ENCODE data around the gene IL6ST. TPM values are rescaled to one million over a fixed set of nuclear protein-coding genes. Genes with fewer than 3 reads are reported as not detected.

Gene IL6ST
- polyA plus RNA-seq, 1 donor (not counting 4 experiments of a cell fraction or from before 2014, with no cell fraction given): 41.3 TPM

DNA sequence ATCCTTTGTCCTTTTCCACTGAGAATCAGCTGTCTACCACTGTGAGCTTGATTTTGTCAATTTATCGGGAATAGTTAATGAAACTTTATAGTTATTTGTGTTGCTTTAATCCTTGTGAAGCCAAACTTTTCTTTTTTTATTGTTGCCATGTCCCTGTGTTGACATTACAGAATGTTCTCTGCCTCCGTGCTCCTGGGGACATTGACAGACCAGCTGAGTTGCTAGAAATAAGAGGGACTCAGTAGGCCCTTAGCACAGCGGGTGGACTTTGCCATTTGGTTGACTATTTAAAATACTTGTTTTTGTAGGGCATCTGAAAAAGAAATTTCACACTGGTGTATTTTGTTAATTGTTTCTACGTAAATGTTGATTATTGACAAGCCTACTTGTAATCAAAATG is 73.1 kb downstream of the IL6ST start:
- Histone ChIP-seq H3K79me2 (ENCODE audit: control insufficient read depth, insufficient read depth, low read length) (no peaks in the 10 kb centered on the region), H3K27ac (ENCODE audit: control insufficient read depth, insufficient read depth, low read length) (no peak overlapping the region), H4K20me1 (ENCODE audit: control insufficient read depth, extremely low read depth, insufficient read depth, low read length) (no peaks in the 10 kb centered on the region), H3K9me3 (ENCODE audit: control insufficient read depth, low read depth, low read length) (no peaks in the 10 kb centered on the region), H3K9me1 (ENCODE audit: control insufficient read depth, extremely low read depth, insufficient read depth, low read length) (no peaks in the 10 kb centered on the region), H3K4me3 (ENCODE audit: control insufficient read depth in 2 of 3, extremely low read depth in 1 of 3, insufficient read depth in 2 of 3, low read depth in 1 of 3, low read length in 3 of 3) (no peak overlapping the region), H3K4me1 (ENCODE audit: control insufficient read depth, extremely low read depth, insufficient read depth, low read length) (no peaks in the 10 kb centered on the region), H3K36me3 (ENCODE audit: control insufficient read depth in 2 of 2, extremely low read depth in 1 of 2, insufficient read depth in 2 of 2, low read length in 2 of 2) (no peaks in the 10 kb centered on the region), H3K27me3 (ENCODE audit: control insufficient read depth, extremely low read depth, insufficient read depth, low read length) (no peaks in the 10 kb centered on the region), H2AFZ (ENCODE audit: control insufficient read depth, low read length) (no peak overlapping the region), H3K9ac (ENCODE audit: control insufficient read depth, extremely low read depth, insufficient read depth, low read length) (no peak overlapping the region), H3K4me2 (ENCODE audit: control insufficient read depth, extremely low read depth, insufficient read depth, low read depth, low read length) (no peak overlapping the region)
- dilution Hi-C loops (cut with MboI; ENCODE audit: extremely low pct_ligation_motif_present, low sequenced_read_pairs): no loop called here
- FAIRE-seq (no peak), DNase-seq (ENCODE audit: low read depth, low spot score) (no peak)
- TF ChIP-seq, protein P1, sequence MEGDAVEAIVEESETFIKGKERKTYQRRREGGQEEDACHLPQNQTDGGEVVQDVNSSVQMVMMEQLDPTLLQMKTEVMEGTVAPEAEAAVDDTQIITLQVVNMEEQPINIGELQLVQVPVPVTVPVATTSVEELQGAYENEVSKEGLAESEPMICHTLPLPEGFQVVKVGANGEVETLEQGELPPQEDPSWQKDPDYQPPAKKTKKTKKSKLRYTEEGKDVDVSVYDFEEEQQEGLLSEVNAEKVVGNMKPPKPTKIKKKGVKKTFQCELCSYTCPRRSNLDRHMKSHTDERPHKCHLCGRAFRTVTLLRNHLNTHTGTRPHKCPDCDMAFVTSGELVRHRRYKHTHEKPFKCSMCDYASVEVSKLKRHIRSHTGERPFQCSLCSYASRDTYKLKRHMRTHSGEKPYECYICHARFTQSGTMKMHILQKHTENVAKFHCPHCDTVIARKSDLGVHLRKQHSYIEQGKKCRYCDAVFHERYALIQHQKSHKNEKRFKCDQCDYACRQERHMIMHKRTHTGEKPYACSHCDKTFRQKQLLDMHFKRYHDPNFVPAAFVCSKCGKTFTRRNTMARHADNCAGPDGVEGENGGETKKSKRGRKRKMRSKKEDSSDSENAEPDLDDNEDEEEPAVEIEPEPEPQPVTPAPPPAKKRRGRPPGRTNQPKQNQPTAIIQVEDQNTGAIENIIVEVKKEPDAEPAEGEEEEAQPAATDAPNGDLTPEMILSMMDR (optimal IDR thresholded peaks at IDR 0.05 in 1 of 3, IDR thresholded peaks at IDR 0.05 in 1 of 3, conservative IDR thresholded peaks at IDR 0.05 in 1 of 3; ENCODE audit: extremely low read depth in 1 of 3, insufficient read depth in 2 of 3, low read length in 3 of 3): no peak
- TF ChIP-seq EZH2 (IDR thresholded peaks at IDR 0.05; ENCODE audit: low read length): no peak

DNA sequence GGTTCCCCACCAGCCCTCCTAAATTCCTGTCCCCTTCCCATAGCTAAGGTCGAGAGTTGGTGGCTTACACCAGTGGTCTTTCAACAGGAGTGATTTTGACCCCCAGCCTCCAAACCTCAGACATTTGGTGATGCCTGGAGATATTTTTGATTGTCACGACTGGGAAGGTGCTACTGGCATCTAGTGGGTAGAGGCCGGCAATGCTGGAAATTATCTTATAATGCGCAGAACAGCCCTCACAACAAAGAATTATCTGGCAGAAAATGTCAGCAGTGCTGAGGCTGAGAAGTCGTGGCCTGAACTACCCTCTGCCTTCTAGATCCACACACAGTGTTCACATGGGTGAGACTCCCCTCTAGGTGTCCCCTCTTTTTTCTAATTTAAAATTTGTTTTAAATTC is 74.0 kb downstream of the IL6ST start:
- no peaks in the 10 kb centered on the region for H4K20me1 ChIP-seq (ENCODE audit: control insufficient read depth, extremely low read depth, insufficient read depth, low read length)
- H3K27me3 ChIP-seq (ENCODE audit: control insufficient read depth, extremely low read depth, insufficient read depth, low read length): no peaks in the 10 kb centered on the region
- no peak overlapping the region for H3K9ac ChIP-seq (ENCODE audit: control insufficient read depth, extremely low read depth, insufficient read depth, low read length)
- TF ChIP-seq, protein P1 (optimal IDR thresholded peaks at IDR 0.05 in 1 of 3, IDR thresholded peaks at IDR 0.05 in 1 of 3, conservative IDR thresholded peaks at IDR 0.05 in 1 of 3; ENCODE audit: extremely low read depth in 1 of 3, insufficient read depth in 2 of 3, low read length in 3 of 3): peak; percentile 33 to 57 (median 40)
- TF ChIP-seq EZH2 (IDR thresholded peaks at IDR 0.05; ENCODE audit: low read length): no peak
- no peaks in the 10 kb centered on the region for H3K79me2 ChIP-seq (ENCODE audit: control insufficient read depth, insufficient read depth, low read length)
- H3K4me1 ChIP-seq (ENCODE audit: control insufficient read depth, extremely low read depth, insufficient read depth, low read length): no peaks in the 10 kb centered on the region
- H3K9me1 ChIP-seq (ENCODE audit: control insufficient read depth, extremely low read depth, insufficient read depth, low read length): no peaks in the 10 kb centered on the region
- FAIRE-seq (no peak), DNase-seq (ENCODE audit: low read depth, low spot score) (no peak)
- dilution Hi-C loops (cut with MboI; ENCODE audit: extremely low pct_ligation_motif_present, low sequenced_read_pairs): no loop called here
- no peaks in the 10 kb centered on the region for H3K9me3 ChIP-seq (ENCODE audit: control insufficient read depth, low read depth, low read length)
- H2AFZ ChIP-seq (ENCODE audit: control insufficient read depth, low read length): no peak overlapping the region
- H3K36me3 ChIP-seq (ENCODE audit: control insufficient read depth in 2 of 2, extremely low read depth in 1 of 2, insufficient read depth in 2 of 2, low read length in 2 of 2): no peaks in the 10 kb centered on the region
- no peak overlapping the region for H3K27ac ChIP-seq (ENCODE audit: control insufficient read depth, insufficient read depth, low read length)
- no peak overlapping the region for H3K4me2 ChIP-seq (ENCODE audit: control insufficient read depth, extremely low read depth, insufficient read depth, low read depth, low read length)
- no peak overlapping the region for H3K4me3 ChIP-seq (ENCODE audit: control insufficient read depth in 2 of 3, extremely low read depth in 1 of 3, insufficient read depth in 2 of 3, low read depth in 1 of 3, low read length in 3 of 3)

Measured in keratinocyte (primary cell).